GM18511 (cell line): ENCODE measurements around the gene FNDC5.

ENCODE experiments used
- ATAC-seq: cut with Tn5 transposase; IDR thresholded peaks from one replicate; pipeline ENCODE4 v1.9.1; 2021; ENCODE audit warnings: mild to moderate bottlenecking, moderate library complexity; ENCODE audit not compliant: unreplicated experiment

The FNDC5 gene

DNA sequence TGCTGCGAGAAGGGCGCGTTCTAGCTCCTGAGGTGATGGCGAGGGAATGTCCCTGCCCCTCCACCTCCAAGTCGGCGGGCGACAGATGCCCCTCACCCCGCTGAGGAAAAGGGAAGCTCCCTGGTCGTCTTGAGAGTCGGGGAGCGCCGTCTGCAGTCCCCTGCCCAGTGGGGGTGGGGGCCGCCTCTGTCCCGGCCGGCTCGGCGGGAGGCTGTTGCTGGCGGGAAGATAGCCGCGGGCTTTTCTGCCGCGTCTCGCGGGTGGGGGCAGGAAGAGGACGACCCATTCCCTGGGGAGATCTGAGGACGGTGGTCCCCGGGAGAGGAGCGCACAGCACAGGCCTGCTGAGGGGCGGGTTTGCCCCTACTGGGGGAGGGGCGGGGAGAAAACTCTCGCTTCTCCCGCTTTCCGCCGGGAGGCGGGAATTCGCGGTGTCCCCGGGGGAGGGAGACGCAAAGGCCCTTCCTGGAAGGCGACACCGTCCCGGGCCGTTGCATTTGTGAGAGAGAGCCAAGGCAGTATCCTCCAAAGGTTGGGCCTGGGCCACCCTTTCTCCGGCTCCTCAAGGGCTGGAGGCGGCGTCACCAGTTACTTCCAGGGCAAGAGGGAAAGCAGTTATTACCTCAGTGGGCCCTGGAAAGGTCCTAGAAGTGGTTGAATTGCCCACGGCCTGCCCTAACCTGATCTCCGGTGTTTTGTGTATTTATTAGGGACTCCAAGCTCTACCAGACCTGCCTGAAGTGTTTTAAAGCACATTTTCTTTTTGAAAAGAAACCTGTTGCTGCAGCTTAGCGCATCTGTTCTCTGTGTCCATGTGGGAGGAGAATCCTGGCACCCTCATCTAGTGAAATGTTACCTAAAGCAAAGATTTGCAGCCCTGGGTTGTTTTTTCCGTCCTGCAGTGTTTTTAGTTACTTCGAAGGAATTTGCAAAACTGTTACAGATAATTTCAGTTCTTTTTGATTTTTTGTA, 52.6 kb downstream of the FNDC5 start:
- ATAC-seq, result peak; percentile 13

DNA sequence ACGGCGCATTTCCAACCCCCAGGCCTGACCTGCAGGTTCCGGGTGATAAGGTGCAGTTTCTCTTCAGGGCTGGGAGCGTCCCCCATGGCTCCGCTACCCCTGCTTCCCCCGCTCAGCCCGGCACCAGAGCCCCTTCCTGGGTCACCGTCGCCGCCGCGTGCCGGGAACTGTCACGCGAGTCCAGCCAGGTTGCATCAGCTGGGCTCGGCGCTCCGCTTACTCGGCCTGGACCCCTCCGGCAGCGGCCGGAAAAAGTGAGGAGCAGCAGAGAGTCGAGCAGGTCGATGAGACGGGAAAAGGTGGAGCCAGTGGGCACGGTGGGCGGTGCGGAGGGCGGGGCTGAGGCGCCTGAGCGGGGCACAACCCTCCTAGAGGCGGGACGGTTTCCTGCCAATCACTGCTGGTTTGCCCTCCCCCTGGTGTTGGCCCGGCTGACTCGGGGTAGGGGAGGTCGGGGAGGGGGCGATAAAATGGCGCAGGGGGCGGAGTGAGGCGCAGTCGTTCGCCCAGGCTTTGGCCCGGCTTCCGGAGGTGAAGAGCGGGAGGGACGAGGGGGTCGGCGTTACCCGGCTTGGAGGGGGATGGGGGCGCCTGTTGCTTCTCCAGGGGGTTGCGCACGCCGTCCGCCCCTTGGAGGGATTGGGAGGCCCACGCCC, 53.4 kb downstream of the FNDC5 start, which contains the start of the genes S100PBP and YARS1:
Gene S100PBP (plus strand): TSS at position 495 of the 656 bp plus-strand sequence. CDS start 8,447 bp downstream, outside the sequence.
Gene YARS1 (minus strand): TSS at position 200 of the 656 bp plus-strand sequence. CDS start 114 bp downstream, at position 86.
- ATAC-seq, result peak; percentile 87

DNA sequence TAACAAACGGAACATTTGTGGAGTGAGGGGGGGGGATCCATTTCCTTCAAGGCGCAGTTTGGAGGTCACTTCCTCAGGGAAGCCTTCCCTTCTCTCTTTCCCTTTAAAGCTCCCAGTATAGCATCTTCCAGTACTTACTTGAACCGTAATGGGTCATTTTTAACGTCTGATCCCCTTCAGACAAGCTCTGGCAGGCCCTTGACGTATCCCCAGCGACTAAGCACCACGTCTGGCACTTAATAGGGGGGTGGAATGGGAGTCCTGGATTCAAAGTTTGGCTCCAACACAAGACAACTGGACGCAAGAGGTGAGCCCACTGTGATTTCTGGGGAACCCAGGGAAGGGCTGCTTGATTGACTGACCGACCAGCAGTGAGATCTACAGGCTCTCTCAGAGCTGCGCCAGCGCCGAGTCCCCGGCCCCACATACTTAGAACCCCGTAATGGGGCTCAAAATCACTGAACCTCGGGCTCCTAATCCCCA, 54.0 kb downstream of the FNDC5 start:
- peak; percentile 19 for ATAC-seq

DNA sequence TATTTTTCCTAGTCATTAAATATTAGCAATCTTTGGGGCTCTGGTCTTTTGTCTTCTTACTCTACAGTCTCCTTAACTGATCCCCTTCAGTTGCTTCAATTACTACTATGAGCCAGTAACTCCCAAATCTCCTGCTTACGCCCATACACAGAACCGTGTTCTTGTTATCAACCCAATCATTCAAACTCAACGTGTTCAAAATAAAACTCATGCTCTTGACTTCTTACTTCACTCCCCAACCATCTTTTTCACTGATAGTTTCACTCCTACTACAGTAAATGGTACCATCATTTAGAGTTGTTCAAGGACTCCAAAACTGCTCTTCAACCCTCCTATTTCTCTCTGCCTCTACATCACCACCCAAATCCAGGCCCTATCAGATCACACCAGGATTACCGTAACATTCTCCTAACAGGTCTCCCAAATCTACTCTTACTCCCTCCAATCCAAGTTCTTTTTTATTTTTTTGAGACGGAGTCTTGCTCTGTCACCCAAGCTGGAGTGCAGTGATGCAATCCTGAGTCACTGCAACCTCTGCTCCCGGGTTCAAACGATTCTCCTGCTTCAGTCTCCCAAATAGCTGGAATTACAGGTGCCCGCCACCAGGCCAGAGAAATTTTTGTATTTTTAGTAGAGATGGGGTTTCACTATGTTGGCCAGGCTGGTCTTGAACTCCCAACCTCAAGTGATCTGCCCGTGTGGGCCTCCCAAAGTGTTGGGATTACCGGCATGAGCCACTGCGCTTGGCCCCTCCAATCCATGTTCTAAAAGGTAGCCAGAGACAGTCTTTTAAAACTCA, 56.6 kb downstream of the FNDC5 start:
- no peak for ATAC-seq
